GM18502 (cell line): Measurements from ENCODE around the gene C1orf167.

Source experiments
- ATAC-seq: cut with Tn5 transposase; IDR thresholded peaks from one replicate; pipeline ENCODE4 v1.9.1; 2021; ENCODE audit warnings: mild to moderate bottlenecking; ENCODE audit not compliant: unreplicated experiment, poor library complexity

The C1orf167 gene

GRCh38 chr1:11831945-11832725, 70.1 kb downstream of the C1orf167 start:
- ATAC-seq: no peak

- no peak for ATAC-seq
Observed at GRCh38 chr1:11833497-11833896, 71.5 kb downstream of the C1orf167 start.

GRCh38 chr1:11833900-11834299, 71.9 kb downstream of the C1orf167 start:
- no peak for ATAC-seq

GRCh38 chr1:11835441-11836225, 73.6 kb downstream of the C1orf167 start:
- ATAC-seq: no peak

GRCh38 chr1:11836955-11837766, 75.2 kb downstream of the C1orf167 start:
- no peak for ATAC-seq

- ATAC-seq: no peak
Observed at GRCh38 chr1:11837767-11838348, 75.9 kb downstream of the C1orf167 start.

GRCh38 chr1:11838349-11839272, 76.6 kb downstream of the C1orf167 start:
- ATAC-seq: no peak
